DMS79 (cell line): ENCODE data around the gene GAL3ST2.
"Not testable (repeated sequence)": the region's sequence is repeated elsewhere in the genome, so short reads cannot be mapped to it uniquely, and the experiment has no call there.

Experiments
- DNase-seq: peaks from one replicate; lab custom pipeline; 2025; lab: John Stamatoyannopoulos, UW

GAL3ST2 gene

GRCh38 chr2:241795021-241795999 is 18.7 kb downstream of the GAL3ST2 start:
- DNase-seq = no peak

- no peak for DNase-seq
Observed at GRCh38 chr2:241796209-241796608, 19.6 kb downstream of the GAL3ST2 start.

- no peak for DNase-seq
Observed at GRCh38 chr2:241796610-241797138, 20.1 kb downstream of the GAL3ST2 start.

GRCh38 chr2:241797441-241798080 is 20.9 kb downstream of the GAL3ST2 start:
- no peak for DNase-seq

GRCh38 chr2:241798081-241798630 is 21.5 kb downstream of the GAL3ST2 start:
- no peak for DNase-seq

DNA sequence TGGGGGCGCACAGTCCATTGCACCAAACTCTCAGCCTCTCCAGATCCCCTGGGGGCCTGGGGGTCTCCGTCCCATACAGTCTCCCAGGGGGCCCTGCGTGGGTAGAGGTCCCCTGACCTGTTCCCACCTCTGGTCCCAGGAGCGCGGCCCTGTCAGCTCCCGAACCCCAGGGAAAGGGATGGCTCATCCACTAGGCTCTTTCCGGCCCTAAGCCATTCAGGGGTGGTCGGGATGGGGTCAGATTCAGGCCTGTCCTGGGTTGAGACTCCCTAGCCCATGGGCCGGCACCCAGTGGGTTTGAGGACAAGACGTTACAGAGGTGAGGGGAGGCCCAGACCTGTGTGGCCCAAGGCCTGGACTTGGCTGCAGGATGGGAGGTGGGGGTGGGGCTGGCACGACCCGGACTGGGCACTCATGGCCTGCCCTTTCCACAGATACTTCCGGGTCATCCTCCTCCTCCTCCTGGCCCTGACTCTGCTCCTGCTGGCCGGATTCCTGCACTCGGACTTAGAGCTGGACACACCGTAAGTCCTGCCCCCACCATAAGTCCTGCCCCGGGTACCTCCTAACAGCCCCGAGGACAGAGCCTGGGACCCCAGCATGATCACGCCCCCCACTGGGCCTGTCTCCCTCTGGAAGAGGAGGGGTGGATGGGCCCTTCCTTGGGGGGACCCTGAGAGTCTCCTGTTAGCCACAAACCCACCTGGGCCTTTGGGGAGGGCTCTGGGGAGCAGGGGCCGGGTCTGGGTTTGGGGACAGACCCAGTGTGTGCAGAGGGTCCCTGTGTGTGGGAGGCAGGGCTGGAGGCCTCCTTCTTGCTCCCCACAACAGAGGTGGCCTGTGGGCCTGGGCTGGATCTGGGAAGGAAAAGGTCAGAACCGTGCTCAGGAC is 22.3 kb downstream of the GAL3ST2 start:
- DNase-seq = no peak

DNA sequence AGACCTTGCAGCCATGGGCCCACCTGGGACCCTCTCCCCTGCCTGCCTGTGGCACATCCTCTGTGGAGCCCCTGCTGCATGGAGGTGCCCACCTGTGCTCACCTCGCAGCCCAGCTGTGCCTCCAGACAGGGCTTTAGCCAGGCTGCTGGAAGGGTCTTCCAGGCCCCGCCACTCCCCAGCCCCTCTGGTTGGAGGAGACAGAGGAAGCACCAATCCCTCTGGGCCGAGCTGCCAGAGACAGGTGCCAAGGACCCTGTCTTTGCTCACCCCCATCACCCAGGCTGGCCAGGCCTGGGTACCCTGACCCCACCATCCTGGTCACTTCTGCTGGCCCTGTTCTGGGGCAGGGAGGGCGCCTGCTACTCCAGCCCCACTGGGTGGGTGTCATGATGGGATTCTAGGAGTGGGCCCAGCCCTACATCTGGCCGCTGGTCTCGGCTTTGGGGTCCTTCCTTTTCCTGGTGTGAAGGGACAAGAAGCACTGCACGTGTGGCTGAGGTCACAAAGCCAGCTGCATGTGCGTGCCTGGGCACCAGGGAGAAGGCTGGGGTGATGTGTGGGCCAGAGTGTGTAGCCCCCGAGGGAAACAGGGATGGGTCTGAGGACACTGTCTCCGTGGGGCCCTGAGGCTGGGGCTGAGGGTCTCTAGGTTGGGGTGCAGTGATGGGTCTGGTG is 23.0 kb downstream of the GAL3ST2 start:
- no peak for DNase-seq

GRCh38 chr2:241800198-241800903 is 23.7 kb downstream of the GAL3ST2 start:
- not testable (repeated sequence) for DNase-seq

- DNase-seq = no peak
Observed at GRCh38 chr2:241801611-241802420, 25.2 kb downstream of the GAL3ST2 start.

DNA sequence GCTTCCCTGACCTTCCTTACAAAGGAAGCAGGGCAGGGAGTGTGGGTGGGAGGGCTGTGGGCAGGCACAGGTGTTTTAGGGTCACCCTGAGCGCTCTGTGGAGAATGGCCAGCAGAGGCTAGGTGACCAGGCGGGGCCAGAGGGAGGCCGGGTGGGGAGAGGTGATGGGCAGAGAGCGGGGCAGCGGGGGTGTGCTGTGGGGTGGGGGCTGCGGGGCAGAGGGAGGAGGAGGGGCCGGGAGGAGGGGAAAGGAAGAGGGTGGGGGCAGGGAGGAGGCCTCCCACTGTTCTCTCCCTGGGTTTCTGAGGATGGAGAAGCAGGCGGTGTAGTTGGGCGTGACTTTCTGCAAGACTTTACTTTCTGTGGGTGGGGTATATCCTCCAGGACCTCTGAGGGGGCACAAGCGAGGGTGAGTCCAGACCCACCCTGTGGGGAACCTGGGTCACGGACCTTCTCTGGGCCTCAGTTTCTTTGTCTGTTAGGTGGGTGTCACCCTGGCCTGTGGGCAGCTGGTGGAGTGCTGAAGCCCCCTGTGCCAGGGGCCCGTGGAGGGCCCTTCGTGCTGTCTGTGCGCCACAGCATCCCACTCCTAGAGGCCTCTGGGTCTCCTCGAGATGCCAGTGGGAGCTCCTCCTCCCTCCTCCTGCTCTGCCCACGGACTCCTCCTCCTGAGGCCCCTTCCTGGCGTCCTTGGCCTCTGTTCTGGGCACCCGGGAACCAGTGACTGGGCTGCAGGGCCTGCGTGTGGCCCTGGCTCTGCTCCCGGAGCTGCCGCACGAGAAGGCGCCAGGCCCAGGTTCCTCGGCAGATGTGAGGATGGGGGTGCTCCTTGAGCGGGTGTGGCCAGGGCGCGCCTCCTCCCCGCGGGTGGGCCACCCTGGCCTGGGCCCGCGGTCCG is 26.0 kb downstream of the GAL3ST2 start:
- no peak for DNase-seq

DNA sequence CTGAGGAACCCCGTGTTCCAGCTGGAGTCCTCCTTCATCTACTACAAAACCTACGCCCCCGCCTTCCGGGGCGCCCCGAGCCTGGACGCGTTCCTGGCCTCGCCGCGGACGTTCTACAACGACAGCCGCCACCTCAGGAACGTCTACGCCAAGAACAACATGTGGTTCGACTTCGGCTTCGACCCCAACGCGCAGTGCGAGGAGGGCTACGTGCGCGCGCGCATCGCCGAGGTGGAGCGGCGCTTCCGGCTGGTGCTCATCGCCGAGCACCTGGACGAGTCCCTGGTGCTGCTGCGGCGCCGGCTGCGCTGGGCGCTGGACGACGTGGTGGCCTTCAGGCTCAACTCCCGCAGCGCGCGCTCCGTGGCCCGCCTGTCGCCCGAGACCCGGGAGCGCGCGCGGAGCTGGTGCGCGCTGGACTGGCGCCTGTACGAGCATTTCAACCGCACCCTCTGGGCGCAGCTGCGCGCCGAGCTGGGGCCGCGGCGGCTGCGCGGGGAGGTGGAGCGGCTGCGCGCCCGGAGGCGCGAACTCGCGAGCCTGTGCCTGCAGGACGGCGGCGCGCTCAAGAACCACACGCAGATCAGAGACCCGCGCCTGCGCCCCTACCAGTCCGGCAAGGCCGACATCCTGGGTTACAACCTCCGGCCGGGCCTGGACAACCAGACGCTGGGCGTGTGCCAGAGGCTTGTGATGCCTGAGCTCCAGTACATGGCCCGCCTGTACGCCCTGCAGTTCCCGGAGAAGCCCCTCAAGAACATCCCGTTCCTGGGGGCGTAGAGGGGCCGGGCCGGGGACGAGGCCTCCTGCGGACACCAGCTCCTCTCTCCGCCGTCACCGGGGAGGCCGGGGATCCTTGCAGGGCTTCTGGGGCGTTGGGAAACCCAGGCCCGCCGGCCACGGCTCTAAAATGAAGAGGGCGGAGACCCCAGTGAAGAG is 27.0 kb downstream of the GAL3ST2 start:
- no peak for DNase-seq

- peak; percentile 32 for DNase-seq
Observed at GRCh38 chr2:241804326-241805229, 28.0 kb downstream of the GAL3ST2 start.

- not testable (repeated sequence) for DNase-seq
Observed at GRCh38 chr2:241806217-241806616, 29.6 kb downstream of the GAL3ST2 start.

- DNase-seq = no peak
Observed at GRCh38 chr2:241808051-241808720, 31.6 kb downstream of the GAL3ST2 start.

DNA sequence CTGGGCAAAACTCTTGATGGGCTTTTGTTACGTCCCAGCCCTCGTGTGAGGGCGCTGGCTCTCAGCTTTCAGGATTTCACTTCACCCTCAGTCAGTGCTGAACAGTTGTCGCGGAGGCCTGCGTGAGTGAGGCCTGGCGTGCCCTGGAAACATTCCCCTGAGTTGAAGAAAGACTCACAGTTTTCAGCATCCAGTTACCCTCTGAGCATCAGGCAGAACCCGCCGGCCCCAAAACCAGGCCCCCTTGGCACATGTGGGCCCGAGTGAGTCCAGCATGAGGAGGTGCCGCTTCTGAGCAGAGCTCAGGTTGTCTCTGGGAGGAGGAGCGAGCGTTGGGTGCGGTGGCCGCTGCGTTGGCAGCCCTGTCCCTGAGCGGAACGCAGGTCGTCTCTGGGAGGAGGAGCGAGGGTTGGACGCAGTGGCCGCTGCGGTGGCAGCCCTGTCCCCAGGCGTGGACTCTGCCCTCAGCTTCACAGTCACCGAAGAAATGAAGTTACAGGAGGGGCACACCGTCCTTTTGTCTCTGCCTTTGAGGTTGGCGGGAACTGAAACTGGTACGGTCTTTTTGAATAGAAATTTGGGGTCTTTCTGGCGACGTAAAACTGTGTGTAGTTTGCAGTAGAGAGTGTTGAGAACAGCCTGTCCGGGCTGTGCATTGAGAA is 32.2 kb downstream of the GAL3ST2 start, which contains the start of gene NEU4:
Gene NEU4, plus strand, starts transcription at position 473 of the 662 bp plus-strand sequence. CDS start 5,292 bp downstream, outside the sequence.
- no peak for DNase-seq
